Spleen (tissue), 7 donors: ENCODE results near the gene NOTCH1.

Source experiments
- POLR2A ChIP-seq, 3 donors: fragments of 450-650 bp; IDR thresholded peaks; one replicate each; pipeline ENCODE4 v1.5.1; 2017; ENCODE audit warnings: antibody characterized with exemption in 3 of 3, mild to moderate bottlenecking in 1 of 3
- POLR2AphosphoS5 ChIP-seq, 3 donors: sonication (generic); formaldehyde crosslinking; IDR thresholded peaks; one replicate each; pipeline ENCODE4 v1.5.1; 2017; ENCODE audit warnings: antibody characterized with exemption in 3 of 3
- TF ChIP-seq, protein P1 (sequence below), 11 experiments: fragments of 200-600 bp in 7 of 11; fragments of 450-650 bp in 4 of 11; sonication (generic) in 4 of 11; IDR thresholded peaks in 8 of 11; conservative IDR thresholded peaks in 3 of 11; 1 replicate in 7 of 11; 2 replicates in 4 of 11; pipeline versions ENCODE4 v1.4.0 to v1.8.0; 2016 to 2021; ENCODE audit warnings: antibody characterized with exemption in 11 of 11, inconsistent platforms in 4 of 11, mild to moderate bottlenecking in 1 of 11
- donor health status: DM: no; HTN: no; CAD: no; lungs with moderate emphysema.
- donor health status: DM: no; HTN: no; CAD: no.
- donor health status: DM: no; HTN: no; CAD: no.

- TF ChIP-seq, protein P1, sequence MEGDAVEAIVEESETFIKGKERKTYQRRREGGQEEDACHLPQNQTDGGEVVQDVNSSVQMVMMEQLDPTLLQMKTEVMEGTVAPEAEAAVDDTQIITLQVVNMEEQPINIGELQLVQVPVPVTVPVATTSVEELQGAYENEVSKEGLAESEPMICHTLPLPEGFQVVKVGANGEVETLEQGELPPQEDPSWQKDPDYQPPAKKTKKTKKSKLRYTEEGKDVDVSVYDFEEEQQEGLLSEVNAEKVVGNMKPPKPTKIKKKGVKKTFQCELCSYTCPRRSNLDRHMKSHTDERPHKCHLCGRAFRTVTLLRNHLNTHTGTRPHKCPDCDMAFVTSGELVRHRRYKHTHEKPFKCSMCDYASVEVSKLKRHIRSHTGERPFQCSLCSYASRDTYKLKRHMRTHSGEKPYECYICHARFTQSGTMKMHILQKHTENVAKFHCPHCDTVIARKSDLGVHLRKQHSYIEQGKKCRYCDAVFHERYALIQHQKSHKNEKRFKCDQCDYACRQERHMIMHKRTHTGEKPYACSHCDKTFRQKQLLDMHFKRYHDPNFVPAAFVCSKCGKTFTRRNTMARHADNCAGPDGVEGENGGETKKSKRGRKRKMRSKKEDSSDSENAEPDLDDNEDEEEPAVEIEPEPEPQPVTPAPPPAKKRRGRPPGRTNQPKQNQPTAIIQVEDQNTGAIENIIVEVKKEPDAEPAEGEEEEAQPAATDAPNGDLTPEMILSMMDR (IDR thresholded peaks at IDR 0.05 in 8 of 11, conservative IDR thresholded peaks at IDR 0.05 in 3 of 11), result no peak
- TF ChIP-seq POLR2A (IDR thresholded peaks at IDR 0.05) (no peak), POLR2AphosphoS5 (IDR thresholded peaks at IDR 0.05) (no peak)
These were observed 36.0 kb upstream of the NOTCH1 start for GRCh38 chr9:136581614-136582447.
